ENCODE data around the gene TRIO.

Gene TRIO

DNA sequence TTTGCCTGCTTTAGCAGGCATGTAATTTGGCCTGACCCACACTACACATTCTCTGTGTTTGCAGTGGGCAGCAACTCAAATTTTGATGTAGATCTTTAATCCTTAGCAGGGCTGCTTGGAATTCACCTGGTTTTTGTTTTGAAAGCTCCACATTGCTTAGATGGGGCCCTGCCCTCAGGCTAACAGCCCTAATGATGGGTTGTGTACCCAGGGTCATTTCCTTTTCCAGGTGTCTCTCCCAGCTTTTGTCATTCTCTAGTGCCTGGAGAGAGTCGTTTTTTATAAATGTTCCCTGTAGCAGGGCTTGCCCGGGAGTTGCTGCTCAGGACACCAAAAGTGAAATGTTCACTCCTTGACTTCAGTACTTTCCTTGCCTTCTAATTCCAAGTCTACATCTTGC is 126.3 kb downstream of the TRIO start:
- DNase-seq (ENCODE audit: low read depth, low spot score) = no peak
- Histone ChIP-seq H3K27ac (no peak overlapping the region), H3K36me3 (ENCODE audit: insufficient read depth, low read length) (no peaks in the 10 kb centered on the region), H3K9ac (ENCODE audit: insufficient read length) (no peak overlapping the region), H3K4me3 (no peak overlapping the region), H3K9me3 (ENCODE audit: low read depth, low read length) (no peaks in the 10 kb centered on the region)
- TF ChIP-seq POLR2AphosphoS5 (IDR thresholded peaks at IDR 0.05; ENCODE audit: borderline replicate concordance, low read depth, low read length) = no peak
- TF ChIP-seq EZH2 (IDR thresholded peaks at IDR 0.05) = no peak
- TF ChIP-seq FOXP2 (optimal IDR thresholded peaks at IDR 0.05; ENCODE audit: control extremely low read depth, extremely low read length, insufficient read depth) = no peak

DNA sequence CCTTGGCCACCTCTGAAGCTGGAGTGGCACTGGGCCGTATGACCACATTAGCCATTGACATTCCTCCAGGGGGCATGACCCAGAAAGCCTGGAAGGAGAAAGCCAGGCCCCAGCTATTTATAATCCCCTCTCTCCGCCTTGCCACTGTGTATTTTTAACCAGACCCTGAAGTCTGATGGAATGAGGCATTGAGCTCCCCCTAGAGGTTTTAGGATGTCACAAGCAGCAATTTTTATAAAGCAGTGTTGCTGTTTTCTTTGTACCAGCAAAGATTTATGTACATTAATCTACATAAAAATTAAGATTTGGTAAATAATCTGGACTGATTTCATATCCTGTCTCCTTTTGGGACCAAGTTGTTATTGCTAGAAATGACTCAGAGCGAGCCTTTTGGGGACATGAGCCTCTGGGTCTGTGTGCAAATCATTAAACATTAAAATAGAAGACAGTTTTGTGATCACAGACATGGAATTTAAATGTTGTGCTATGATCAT is 127.1 kb downstream of the TRIO start:
- Histone ChIP-seq H3K4me3 (no peak overlapping the region), H3K27ac (no peak overlapping the region), H3K9me3 (ENCODE audit: low read depth, low read length) (no peaks in the 10 kb centered on the region), H3K36me3 (ENCODE audit: insufficient read depth, low read length) (no peaks in the 10 kb centered on the region), H3K9ac (ENCODE audit: insufficient read length) (peak overlapping the region; percentile 1)
- no peak for TF ChIP-seq POLR2AphosphoS5 (IDR thresholded peaks at IDR 0.05; ENCODE audit: borderline replicate concordance, low read depth, low read length)
- TF ChIP-seq EZH2 (IDR thresholded peaks at IDR 0.05) = no peak
- TF ChIP-seq FOXP2 (optimal IDR thresholded peaks at IDR 0.05; ENCODE audit: control extremely low read depth, extremely low read length, insufficient read depth) = no peak
- DNase-seq (ENCODE audit: low read depth, low spot score) = no peak

DNA sequence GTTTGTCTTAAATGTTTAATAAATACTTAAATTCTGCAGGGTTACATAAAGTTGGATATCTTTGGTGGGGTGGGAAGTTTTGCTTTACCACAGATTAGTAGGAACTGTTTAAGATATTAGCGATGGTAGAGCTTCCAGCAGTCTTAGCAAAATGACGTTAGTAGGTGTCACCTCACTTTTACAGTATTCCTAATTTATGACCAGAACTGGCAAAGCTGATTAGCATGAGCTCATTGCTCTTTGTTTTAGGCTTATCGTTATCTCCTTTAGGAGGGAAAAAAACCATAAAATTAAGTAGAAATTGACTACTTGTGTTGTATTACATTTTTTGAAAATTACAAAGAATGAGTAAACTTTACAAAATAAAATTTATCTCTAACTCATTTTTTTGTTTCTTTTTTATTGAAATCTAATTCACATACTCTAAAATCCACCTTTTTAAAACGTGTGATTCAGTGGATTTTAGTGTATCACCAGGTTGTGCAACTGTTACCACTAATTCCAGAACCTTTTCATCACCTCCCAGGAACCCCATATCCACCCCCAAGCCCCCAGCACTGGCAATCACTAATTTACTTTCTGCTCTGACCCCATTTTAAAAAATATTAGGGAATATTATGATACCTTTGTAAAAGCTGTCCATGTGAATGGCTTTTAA is 129.5 kb downstream of the TRIO start:
- H3K4me3 ChIP-seq = no peak overlapping the region
- TF ChIP-seq EZH2 (IDR thresholded peaks at IDR 0.05) = no peak
- no peak for TF ChIP-seq FOXP2 (optimal IDR thresholded peaks at IDR 0.05; ENCODE audit: control extremely low read depth, extremely low read length, insufficient read depth)
- TF ChIP-seq POLR2AphosphoS5 (IDR thresholded peaks at IDR 0.05; ENCODE audit: borderline replicate concordance, low read depth, low read length) = no peak
- no peaks in the 10 kb centered on the region for H3K36me3 ChIP-seq (ENCODE audit: insufficient read depth, low read length)
- H3K9ac ChIP-seq (ENCODE audit: insufficient read length) = no peak overlapping the region
- H3K9me3 ChIP-seq (ENCODE audit: low read depth, low read length) = no peaks in the 10 kb centered on the region
- no peak overlapping the region for H3K27ac ChIP-seq
- no peak for DNase-seq (ENCODE audit: low read depth, low spot score)

DNA sequence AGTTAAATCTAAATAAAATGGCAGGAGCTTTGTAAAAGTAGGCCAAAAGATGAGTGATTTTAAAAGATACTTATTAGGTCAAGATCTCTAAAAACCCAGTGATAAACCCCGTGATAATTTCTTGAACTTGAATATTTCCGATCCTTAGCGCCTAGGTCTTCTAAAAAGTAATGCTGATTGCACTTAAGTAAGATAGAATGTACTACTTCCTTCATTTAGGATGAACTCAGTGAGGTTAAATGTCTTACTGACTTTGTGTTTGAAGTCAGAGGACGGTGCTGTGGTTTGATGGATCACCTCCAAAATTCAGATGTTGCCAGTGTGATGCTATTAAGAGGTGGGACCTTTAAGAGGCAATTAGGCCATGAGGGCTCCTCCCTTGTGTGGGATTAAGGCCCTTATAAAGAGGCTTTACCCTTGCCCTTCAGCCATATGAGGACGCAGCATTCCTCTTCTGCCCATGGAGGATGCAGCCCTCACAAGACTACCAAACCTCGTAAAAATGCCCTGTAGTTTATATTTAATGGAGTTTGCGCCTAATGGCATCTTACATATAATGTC is 130.1 kb downstream of the TRIO start:
- H3K4me3 ChIP-seq = no peak overlapping the region
- H3K9ac ChIP-seq (ENCODE audit: insufficient read length) = no peak overlapping the region
- DNase-seq (ENCODE audit: low read depth, low spot score) = no peak
- no peaks in the 10 kb centered on the region for H3K9me3 ChIP-seq (ENCODE audit: low read depth, low read length)
- no peak overlapping the region for H3K27ac ChIP-seq
- no peaks in the 10 kb centered on the region for H3K36me3 ChIP-seq (ENCODE audit: insufficient read depth, low read length)
- TF ChIP-seq POLR2AphosphoS5 (IDR thresholded peaks at IDR 0.05; ENCODE audit: borderline replicate concordance, low read depth, low read length) = no peak

DNA sequence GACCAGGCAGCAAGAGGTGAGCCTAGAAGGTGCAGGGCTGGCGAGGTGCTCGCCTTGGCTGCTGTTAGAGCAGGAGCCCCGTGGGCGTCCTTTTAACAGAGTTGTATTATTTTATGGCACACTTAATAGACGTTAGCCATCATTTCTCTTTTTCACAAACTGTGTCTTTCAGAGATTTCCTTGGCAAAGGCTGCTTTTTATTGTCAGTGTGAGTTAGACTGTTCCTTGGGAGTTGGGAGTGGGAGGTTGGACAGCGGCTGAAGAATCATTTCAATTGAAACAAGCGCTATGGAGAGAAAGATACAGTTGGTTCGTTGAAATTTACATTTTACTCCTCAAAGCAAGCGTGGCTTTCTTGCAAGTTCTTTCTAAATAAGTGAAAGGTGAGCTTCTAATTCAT is 133.2 kb downstream of the TRIO start:
- DNase-seq (ENCODE audit: low read depth, low spot score) = no peak
- Histone ChIP-seq H3K9ac (ENCODE audit: insufficient read length) (no peak overlapping the region), H3K4me3 (no peak overlapping the region), H3K36me3 (ENCODE audit: insufficient read depth, low read length) (peaks cover 3% of the 10 kb centered on the region; the same call in 1 of the 2 replicates), H3K9me3 (ENCODE audit: low read depth, low read length) (no peaks in the 10 kb centered on the region), H3K27ac (no peak overlapping the region)
- no peak for TF ChIP-seq EZH2 (IDR thresholded peaks at IDR 0.05)
- no peak for TF ChIP-seq POLR2AphosphoS5 (IDR thresholded peaks at IDR 0.05; ENCODE audit: borderline replicate concordance, low read depth, low read length)
- no peak for TF ChIP-seq FOXP2 (optimal IDR thresholded peaks at IDR 0.05; ENCODE audit: control extremely low read depth, extremely low read length, insufficient read depth)

DNA sequence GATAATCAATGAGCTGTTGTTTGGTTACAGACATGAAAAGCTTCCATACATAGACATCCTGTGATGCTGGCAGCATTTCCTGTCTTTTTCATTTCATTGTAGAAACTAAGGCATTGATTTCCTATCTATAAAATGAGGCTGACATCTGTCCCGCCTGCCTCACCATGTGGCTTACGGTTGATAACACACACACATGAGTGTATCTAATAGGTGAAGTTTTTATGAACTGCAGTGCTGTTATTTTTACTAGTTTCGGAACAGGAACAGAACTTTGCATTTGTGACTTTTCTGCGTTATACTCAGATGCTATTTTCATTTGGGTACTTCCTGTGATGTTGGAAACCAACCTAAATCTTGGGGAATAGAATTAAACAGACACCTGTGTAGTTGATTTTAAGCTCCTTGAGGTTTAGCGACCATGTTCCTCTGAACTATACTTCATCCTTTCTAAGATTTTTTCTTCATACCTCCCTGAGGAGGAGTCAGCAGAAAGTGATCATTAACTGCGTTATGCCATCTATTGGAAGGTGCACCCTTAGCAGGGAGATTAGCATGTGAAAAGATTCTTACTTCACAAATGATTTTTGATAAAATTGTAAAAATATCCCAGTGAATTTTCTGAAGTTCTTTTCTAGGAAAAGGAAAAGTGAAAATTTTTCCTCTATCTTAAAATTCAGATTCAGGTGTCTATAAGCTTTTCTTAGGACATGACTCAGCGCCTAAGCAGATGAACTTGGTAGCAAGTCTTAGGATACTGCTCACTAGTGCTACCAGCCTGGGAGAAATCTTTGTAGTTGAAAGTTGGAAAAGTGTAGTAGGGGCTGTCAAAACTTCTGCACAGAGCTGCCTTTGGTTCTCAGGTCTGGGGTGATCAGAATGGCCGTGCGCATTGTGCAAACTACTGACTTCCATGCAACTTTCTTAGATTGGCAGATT is 134.5 kb downstream of the TRIO start:
- Histone ChIP-seq H3K36me3 (ENCODE audit: insufficient read depth, low read length) (peaks cover 3% of the 10 kb centered on the region; the same call in 1 of the 2 replicates), H3K9me3 (ENCODE audit: low read depth, low read length) (no peaks in the 10 kb centered on the region), H3K27ac (no peak overlapping the region), H3K9ac (ENCODE audit: insufficient read length) (no peak overlapping the region), H3K4me3 (no peak overlapping the region)
- no peak for DNase-seq (ENCODE audit: low read depth, low spot score)
- no peak for TF ChIP-seq EZH2 (IDR thresholded peaks at IDR 0.05)
- no peak for TF ChIP-seq FOXP2 (optimal IDR thresholded peaks at IDR 0.05; ENCODE audit: control extremely low read depth, extremely low read length, insufficient read depth)
- no peak for TF ChIP-seq POLR2AphosphoS5 (IDR thresholded peaks at IDR 0.05; ENCODE audit: borderline replicate concordance, low read depth, low read length)

DNA sequence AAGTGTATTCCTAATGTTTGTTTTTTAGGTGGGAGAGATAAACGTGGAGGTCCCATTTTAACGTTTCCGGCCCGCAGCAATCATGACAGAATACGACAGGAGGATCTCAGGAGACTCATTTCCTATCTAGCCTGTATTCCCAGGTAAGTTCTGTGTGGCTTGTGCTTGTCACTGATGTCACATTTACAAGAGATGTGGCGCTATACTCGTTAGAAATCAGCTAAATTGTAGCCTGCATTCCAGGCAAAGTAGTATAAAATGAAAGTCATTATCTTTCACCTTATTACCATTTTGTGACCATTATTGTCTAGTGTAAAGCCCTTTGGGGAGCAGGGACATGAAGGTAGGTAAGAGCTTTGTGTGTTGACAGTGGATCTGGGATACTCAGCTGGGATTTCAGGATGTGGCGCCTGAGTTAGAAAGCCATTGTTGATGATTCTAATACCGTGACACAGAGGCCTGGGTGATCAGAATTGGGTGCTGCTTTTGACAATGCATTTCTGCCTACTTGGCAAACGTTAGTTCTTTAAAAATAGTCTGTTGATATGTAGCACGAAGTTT is 137.2 kb downstream of the TRIO start:
- Histone ChIP-seq H3K36me3 (ENCODE audit: insufficient read depth, low read length) (peaks cover 6% of the 10 kb centered on the region), H3K27ac (no peak overlapping the region), H3K9ac (ENCODE audit: insufficient read length) (no peak overlapping the region), H3K4me3 (no peak overlapping the region), H3K9me3 (ENCODE audit: low read depth, low read length) (no peaks in the 10 kb centered on the region)
- TF ChIP-seq EZH2 (IDR thresholded peaks at IDR 0.05) (no peak), FOXP2 (optimal IDR thresholded peaks at IDR 0.05; ENCODE audit: control extremely low read depth, extremely low read length, insufficient read depth) (no peak), POLR2AphosphoS5 (IDR thresholded peaks at IDR 0.05; ENCODE audit: borderline replicate concordance, low read depth, low read length) (no peak)
- no peak for DNase-seq (ENCODE audit: low read depth, low spot score)

DNA sequence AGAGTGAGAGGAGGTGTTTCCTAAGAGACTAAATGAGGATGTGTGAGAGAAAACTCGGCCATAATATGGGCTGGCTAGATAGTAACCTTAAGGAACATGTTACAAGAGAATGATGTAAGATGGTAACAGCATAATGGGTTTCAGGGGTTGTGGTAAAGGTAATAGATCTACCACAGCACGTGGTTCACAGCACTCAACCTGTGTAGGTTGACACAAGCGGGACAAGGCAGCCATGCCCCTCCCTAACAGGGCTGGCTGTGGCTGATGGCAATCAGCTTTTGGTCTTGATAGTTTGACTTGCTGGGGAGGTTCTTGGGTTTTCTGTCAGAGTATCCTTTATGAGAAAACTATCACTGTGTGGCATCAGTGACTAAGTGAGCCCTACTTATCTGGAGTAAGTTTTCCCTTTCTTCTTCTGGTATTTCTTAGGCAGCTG is 138.6 kb downstream of the TRIO start:
- no peak for DNase-seq (ENCODE audit: low read depth, low spot score)
- Histone ChIP-seq H3K4me3 (no peak overlapping the region), H3K9me3 (ENCODE audit: low read depth, low read length) (no peaks in the 10 kb centered on the region), H3K36me3 (ENCODE audit: insufficient read depth, low read length) (peaks cover 6% of the 10 kb centered on the region), H3K27ac (no peak overlapping the region), H3K9ac (ENCODE audit: insufficient read length) (no peak overlapping the region)
- TF ChIP-seq FOXP2 (optimal IDR thresholded peaks at IDR 0.05; ENCODE audit: control extremely low read depth, extremely low read length, insufficient read depth) (no peak), POLR2AphosphoS5 (IDR thresholded peaks at IDR 0.05; ENCODE audit: borderline replicate concordance, low read depth, low read length) (no peak), EZH2 (IDR thresholded peaks at IDR 0.05) (no peak)
